Measurements from ENCODE around the gene PRKAG2.

PRKAG2 gene

DNA sequence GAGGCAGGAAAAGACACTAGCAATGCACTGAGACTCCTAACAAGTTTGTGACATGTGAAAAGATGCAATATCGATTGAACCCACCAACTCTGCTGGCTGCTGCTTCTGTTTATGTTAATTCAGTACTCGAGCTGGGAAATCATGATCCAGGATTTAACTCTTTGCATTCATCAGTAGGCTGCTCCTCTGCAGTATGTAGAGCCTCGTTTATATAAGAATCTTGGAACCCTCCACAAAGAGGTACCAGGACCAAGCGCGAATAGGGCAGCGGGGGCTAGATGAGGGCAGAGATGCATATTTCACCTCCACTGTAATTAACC, 7.8 kb downstream of the PRKAG2 start:
- Histone ChIP-seq H3K27ac (peak overlapping the region in 5 of 21 experiments; percentile 4 to 71 (median 50)), H3K4me3 (no peak overlapping the region)

DNA sequence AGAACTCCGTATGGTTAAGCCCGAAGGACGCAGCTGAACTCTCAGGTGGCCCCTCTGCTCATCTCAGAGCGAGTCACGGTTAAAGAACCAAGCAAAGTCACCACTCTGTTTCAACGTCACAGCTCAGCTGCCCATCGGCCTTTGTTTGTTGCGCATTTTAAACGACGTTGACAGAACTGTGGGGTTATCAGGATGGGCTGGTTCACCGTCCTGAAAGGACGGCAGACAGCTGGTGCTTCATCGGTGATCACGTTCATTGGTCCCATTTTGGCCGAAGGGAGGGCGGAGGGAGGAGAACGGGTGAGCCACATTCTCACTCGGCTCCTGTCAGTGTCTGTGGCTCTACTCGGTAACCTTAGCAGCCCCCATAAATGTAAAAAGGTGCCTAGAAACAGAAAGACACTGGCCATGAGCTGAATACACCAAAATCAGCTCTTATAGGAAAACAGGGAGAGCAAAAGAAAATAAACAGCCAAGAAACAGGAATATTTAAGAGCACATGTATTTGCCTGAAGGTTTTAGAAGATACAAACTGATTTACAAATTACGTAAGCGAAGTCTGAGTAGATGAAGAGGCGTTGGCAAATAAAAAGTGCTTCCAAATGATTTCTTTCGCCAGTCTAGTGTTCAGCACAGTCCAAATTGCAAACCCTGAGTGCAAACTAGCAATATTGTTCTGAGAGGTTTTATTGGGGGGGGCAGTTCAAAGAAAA, 8.4 kb downstream of the PRKAG2 start:
- no peak overlapping the region for H3K4me3 ChIP-seq
- peak overlapping the region in 10 of 21 experiments; percentile 10 to 71 (median 34) for H3K27ac ChIP-seq

DNA sequence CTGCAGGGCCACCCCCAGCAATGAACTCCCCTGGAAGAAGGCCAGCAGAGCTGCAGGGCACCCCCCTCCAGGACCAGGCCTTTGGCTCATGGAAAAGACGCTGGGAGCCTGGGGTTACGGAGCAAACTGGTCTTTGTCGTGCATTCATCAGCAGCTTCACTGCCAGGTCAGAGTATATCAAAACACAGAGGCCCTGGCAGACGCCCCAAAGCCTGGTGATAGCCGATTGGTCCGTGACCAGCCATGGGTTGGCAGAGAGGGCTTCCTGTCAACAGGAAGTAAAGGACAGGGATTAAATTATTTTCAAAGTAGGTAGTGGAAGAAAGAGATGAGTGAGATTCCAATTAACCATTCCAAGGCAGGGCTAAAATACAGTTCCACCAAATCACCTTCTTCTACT, 9.0 kb downstream of the PRKAG2 start:
- Histone ChIP-seq H3K27ac (peak overlapping the region in 8 of 21 experiments; percentile 10 to 71 (median 34)), H3K4me3 (no peak overlapping the region)

DNA sequence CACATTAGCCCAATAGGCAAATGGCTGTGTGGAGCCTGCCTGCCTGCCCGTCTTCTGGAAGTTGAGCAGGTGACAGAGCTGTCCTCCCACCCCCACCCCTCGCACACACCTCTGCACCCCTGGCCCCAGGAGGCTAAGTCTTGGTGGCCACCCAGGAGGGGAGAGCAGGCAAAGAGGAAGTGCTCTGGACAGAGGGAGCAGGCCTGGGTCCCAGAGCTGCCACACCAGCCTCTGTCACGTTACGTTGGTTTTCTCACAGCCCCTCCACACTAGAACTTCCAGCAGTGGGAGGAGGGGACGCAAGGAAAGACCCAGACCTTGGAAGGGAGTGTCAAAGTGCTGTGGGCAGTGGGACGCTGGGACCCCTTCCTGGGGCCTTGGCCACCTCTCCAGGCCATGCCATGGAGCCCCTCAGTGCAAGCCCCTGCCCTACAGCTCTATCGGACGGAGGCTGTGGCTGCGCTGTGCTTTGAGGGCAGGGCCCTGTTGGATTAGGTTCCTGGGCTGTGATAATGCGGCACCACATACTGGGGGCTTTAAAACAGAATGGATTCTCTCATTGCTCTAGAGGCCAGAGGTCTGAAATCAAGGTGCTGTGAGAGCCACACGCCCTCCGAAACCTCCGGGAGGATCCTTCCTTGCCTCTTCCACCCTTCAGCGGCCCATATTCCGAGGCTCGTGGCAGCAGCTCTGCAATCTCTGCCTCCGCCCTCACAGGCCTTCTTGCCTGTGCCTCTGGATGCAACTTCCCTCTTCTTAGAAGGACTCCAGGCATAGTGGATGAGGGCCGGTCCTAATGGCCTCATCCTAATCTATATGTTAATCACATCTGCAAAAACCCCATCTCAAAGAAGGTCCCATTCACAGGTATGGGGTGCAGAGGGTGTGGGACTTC, 9.9 kb downstream of the PRKAG2 start:
- H3K27ac ChIP-seq: peak overlapping the region in 3 of 21 experiments; percentile 4 to 60 (median 49)
- no peak overlapping the region for H3K4me3 ChIP-seq

DNA sequence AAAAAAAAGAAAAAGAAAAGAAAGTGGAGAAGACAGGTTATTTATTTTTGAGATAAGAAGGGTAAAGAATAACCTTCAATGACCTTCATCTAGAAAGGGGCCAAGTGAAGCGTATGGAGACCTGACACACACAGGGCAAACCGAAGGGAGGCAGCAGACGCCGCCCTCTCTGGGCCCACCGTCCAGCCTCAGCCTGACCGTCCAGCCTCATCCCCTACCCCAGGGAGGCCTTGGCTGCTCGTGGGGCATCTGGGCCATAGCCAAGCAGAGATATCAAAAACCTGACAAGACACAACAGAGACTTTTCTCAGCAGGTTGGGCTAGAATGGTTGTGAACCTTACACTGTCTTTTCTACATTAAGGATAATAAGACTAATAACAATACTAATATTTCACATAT, 10.9 kb downstream of the PRKAG2 start:
- Histone ChIP-seq H3K27ac (no peak overlapping the region), H3K4me3 (no peak overlapping the region)

DNA sequence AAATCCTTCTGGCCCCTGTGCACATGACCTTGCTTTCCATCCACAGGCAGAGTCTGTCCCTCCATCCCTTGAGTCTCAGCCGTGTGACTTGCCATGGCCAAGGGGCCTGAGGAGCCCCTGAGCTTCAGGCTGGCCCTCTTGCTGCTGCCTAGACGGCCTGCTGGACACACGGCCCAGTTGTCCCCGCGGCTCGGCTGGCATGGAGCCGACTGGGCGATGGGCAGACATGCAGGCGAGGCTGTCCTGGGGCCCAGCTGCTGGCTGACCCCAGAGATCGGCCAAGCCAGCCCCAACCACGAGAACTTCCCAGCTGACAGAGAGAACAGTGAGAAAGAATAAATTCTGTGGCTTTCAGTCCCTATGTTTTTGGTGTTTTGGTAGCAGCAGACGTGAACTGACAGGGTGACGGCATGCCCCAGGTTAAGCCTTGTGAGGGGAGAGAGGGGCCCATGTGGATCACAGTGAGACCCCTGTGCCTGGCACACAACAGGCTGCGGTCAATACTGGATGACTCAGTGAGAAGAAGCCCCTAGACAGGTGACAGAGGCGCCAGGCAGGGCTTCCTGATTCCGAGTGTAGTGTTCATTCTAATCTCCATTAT, 11.7 kb downstream of the PRKAG2 start:
- no peak overlapping the region for H3K27ac ChIP-seq

DNA sequence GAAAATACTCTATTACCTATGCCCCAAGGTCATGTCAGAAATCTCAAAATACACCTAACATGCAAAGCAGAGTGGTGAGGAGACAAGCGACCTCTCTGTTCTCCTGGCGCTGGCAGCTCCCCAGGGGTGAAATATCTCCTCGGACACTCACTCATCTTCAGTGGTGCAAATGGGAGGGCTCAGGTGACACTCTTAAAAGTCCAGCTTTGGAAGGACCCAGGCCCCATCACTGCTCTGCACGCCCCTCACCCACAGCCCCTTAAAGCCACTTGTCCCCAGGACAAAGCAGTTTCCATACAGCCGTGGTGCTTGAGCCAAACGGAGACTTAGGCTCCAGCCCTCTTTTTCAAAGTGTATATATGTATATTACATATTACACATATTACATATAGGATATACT, 12.4 kb downstream of the PRKAG2 start:
- Histone ChIP-seq H3K27ac (no peak overlapping the region), H3K4me3 (no peak overlapping the region)

More for the DNA sequence above, 11.7 kb downstream of the PRKAG2 start:
- no peak overlapping the region for H3K4me3 ChIP-seq

DNA sequence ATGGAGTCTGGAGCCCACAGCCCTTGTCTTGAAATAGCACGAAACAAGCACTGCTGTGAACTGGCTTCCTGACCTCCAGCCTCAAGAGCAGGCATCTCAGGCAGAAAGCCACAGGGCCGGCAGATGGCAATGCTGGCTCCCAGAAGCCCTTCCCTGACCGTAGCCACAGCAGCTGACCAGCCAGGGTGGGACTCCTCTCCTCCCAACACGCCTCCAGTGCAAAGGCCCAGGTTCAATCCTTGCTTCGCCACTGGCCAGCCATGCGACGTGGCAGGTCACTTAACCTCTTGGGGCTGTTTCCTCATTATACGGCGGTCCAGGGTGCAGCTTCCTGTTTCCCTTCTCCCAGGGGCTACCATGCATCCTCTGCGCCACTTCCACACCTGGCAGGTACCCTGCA, 12.8 kb downstream of the PRKAG2 start:
- no peak overlapping the region for H3K27ac ChIP-seq

DNA sequence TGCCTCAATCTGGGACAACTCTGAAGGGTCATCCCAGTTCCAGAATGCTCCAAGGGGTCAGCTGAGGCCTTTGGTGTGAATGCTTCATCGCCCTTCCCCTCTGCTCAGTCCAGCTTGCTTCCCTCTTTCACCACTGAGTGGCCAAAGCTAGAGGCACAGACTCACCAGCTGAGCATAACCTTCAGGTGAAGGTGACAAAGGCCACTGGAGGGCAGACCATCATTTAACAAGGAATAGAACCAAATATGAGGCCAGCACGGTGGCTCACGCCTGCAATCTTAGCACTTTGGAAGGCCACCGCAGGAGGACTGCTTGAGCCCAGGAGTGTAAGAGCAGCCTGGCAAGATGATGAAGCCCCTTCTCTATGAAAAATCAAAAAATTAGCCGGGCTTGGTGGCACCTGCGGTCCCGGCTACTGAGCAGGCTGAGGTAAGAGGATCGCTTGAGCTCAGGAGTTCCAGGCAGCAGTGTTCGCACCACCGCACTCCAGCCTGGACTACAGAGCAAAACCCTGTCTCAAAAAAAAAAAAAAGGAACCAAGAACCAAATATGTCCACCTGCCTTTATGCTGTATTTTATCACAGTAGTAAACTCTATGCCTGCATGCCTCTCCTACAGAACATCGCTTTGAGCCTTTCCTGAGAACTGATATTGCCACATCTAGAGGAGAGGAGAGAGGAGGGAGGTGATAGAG, 13.4 kb downstream of the PRKAG2 start:
- H3K27ac ChIP-seq: no peak overlapping the region
- H3K4me3 ChIP-seq: no peak overlapping the region

More for the DNA sequence above, 12.8 kb downstream of the PRKAG2 start:
- H3K4me3 ChIP-seq: no peak overlapping the region

DNA sequence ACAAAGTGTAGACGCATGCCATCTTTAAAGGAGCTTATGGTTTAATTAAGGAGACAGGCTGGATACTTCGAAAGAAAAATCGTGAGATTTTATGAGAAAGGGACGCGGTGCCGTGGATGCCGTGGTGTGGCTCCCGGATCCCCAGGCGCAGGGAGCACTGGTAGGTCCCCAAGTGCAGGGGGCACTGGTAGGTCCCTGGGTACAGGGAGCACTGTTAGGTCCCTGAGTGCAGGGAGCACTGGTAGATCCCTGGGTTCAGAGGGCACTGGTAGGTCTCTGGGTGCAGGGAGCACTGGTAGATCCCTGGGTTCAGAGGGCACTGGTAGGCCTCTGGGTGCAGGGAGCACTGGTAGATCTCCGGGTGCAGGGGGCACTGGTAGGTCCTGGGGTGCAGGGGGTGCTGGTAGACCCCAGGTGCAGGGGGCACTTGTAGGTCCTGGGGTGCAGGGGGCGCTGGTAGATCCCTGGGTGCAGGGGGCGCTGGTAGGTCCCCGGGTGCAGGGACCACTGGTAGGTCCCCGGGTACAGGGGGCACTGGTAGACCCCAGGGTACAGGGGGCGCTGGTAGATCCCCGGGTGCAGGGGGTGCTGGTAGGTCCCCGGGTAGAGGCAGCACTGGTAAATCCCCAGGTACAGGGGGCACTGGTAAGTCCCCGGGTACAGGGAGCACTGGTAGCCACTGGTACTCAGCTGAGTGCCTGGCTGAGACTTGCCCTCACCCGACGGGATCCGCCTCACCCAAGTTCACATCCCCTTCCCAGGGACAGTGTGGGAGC, 14.1 kb downstream of the PRKAG2 start:
- Histone ChIP-seq H3K4me3 (no peak overlapping the region), H3K27ac (no peak overlapping the region)

DNA sequence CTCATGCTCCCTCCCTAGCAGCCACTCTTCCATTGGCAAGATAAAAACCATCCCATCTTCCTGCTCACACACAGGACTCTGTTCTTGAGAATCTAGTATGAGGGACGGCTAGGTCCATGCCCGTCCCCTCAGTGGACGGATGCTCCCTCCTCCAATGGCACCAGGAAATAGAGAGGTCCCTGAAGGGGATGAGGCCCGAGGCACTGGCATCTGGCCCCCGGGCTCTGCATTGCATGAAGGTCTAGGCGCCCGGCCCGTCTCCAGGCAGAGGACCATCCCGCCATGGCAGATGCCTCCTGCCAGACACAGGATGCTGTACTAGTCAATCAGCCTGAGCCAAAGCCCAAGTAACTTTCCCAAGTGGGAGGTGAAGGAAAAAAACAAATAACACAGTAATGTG, 15.0 kb downstream of the PRKAG2 start:
- no peak overlapping the region for H3K27ac ChIP-seq

DNA sequence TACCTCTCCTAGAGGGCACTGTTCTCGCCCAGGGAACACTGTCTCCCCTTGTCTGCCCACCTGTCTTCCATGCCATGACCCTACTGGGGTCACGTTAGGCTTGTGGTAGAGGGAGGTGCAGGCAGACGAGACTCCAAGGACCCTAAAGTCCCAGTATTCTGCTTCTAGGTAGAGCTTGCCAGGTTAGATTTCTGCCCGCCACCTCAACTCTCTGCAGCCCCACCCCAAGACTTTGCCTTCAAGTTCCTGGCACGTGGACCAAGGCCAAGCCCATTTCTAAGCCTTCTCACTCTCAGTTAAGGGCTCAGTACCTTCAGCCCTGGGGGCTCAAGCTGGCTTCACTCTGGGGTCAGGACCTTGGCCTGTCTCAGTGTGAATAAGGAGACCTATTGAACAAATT, 16.1 kb downstream of the PRKAG2 start:
- H3K4me3 ChIP-seq: no peak overlapping the region
- H3K27ac ChIP-seq: no peak overlapping the region

More for the DNA sequence above, 15.0 kb downstream of the PRKAG2 start:
- H3K4me3 ChIP-seq: no peak overlapping the region

DNA sequence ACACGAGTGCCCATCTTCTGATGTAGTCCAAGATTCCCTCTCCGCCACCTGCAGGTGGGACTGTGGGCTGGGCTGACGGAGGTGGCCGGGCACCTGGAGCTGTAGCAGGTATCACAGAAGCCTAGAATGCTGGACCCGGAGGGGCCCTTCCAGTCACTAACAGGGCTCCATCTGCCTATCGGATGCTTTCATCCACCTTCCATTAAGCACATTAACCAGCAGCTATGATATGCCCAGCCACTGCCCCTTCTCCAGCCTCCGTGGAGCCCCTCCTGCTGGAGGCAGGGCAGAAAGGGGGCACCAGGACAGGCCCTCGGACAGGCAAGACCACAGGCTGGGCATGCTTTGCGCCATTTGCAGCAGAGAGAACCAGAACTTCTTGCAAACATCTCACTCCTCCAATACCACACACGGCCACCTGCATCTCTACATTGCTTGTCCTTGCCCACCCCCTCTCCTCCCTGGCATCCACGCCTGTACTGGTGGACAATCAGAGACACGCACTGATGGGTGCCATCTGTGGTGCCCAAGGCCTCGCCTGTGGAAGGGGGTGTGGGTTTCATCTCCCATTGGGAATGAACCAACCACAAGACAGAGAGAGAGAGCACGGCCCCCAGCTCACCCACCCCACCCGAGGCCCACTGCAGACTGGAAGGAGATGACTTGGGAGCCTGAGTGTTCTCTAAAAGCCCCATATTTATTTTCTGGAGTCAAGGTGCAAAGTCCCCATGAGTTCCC, 16.8 kb downstream of the PRKAG2 start:
- Histone ChIP-seq H3K27ac (no peak overlapping the region), H3K4me3 (no peak overlapping the region)

DNA sequence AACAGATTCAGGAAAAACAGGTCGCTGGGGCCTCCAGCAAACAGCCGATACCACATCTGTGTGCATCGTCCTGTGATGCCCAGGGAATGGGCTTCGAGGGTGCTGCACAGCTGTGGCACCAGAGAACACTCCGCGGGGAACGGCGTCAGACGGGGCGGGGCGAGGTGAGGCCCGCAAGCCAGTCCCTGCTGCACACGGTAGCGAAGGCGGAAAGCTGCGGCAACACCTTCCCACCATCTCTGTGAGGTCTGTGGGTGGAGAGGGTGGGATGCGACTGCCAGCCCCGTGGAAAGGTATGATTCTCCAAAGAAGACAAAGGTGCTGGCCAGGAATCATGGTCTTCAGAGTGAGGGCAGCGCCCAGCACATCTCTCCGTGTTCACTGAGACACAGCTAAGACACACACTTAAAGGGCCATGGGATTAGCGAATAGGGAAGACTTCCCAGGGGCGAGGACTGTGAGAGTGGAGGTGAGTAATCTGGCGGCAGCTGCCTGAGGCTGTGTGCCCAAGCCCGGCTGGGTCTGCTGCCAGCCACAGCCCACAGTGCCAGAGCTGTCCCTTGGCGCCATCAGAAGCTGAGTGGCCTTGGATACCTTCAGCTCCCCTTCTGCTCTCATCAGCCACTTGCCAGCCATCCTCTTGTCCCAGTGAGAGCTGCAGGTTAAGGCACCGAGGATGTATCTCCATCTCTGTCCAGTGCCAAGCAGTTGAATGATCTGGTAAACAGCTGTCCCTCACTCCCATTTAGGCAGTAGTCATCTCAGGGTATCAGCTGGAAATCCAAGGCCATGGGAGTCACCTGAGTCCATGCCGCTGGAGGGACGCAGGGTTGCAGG, 17.6 kb downstream of the PRKAG2 start:
- Histone ChIP-seq H3K27ac (no peak overlapping the region), H3K4me3 (no peak overlapping the region)

DNA sequence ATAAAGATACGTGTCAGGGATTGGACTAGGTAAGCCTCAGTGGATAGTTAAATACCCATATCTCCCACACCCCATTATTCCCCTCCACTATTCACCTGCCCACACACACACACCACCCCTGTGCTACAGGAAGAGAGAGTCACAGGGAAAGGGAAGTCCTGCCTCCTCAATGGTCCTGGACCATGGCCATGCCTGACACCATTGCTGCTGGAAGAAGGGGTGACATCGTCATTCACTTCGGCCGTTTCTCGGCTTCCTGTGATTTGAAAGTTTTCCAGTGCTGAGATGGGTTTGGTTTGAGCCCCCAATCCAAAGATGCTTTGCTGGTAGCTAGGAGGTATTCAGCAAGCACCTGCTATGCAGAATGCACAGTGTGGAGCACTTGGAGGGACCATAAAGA, 18.5 kb downstream of the PRKAG2 start:
- no peak overlapping the region for H3K27ac ChIP-seq
- no peak overlapping the region for H3K4me3 ChIP-seq

DNA sequence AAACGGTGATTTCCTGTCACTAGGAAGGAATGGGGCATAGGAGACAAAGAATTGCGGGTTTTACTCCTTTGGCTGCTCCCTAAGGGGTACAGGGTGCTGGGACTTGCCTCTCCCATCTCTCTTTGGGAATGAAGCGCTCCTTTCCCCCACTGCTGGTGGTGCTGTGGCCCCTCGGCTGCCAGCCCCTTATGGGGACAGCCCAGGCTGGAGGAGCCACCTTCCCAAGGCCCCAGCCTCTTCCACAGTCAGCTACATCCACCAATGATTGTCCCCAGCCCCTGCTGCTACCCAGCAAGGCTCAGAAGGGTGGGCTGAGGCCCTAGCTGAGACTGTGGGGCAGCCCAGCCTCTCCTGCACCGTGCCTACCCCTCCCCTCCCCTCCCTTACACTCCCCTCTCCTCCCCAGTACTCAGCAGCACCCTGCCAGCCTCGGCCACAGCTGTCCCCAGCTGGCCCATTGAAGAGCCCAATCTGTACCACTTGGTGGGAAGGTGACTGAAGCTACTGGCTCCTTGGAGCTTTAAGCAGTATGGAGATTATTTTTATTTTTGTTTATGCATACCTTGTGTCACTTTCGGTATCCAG, 19.0 kb downstream of the PRKAG2 start:
- Histone ChIP-seq H3K27ac (no peak overlapping the region), H3K4me3 (no peak overlapping the region)

DNA sequence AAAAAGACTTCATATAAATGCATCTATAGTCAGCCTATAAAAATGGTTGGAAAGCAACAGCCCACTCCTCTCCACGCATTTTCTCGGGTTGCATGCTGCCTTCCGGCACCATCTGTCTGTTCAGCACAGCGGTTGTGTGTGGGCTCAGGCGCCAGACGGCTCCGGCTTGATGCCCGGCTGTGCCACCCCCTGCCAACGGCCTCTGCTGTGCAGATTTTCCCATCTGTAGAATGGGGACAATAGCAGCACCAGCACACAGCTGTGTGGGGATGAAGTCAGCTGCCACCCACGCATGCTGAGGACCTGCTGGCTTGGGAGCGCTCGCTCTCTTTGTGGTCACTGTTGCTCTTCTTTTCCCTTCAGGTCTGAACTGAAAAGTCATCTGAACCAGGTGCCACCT, 19.5 kb downstream of the PRKAG2 start:
- Histone ChIP-seq H3K4me3 (no peak overlapping the region), H3K27ac (no peak overlapping the region)

DNA sequence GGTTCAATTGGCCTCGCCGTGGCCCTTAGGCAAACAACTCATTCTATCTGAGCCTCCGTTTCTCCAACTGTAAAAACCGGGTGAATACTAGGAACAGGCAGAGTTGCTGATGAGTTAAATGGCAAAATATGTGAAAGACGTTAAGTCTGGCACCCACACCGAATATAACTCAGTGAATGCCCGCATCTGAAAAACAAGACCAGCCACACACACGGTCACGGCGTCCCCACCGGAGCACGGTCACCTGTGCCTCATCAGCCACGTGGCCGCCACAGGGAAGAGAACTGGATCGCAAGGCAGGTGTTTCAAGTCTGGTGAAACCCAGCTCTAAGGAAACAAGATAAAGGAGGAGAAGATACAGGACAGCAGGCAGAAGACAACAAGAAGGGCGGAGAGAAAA, 20.4 kb downstream of the PRKAG2 start:
- Histone ChIP-seq H3K4me3 (no peak overlapping the region), H3K27ac (no peak overlapping the region)

Data from skin epidermis (tissue), 12 donors.